Activated CD4-positive, alpha-beta T cell treated with anti-CD3 and anti-CD28 coated beads, Interleukin-2, amount 50 U/mL, for 1 hour (primary cell): ENCODE results near the gene MINDY4.

Experiments used
- DNase-seq: peaks from one replicate; pipeline ENCODE4 v3.0.0-alpha.2; 2020

Gene MINDY4

GRCh38 chr7:30884881-30885280, 113.7 kb downstream of the MINDY4 start:
- DNase-seq: no peak

GRCh38 chr7:30886608-30887011, 115.4 kb downstream of the MINDY4 start:
- DNase-seq: no peak

GRCh38 chr7:30887464-30887872, 116.3 kb downstream of the MINDY4 start:
- DNase-seq: no peak

GRCh38 chr7:30888747-30889146, 117.5 kb downstream of the MINDY4 start:
- DNase-seq: no peak

- no peak for DNase-seq
Observed at GRCh38 chr7:30890226-30890625, 119.0 kb downstream of the MINDY4 start.

- no peak for DNase-seq
Observed at GRCh38 chr7:30893357-30893756, 122.1 kb downstream of the MINDY4 start.

GRCh38 chr7:30894009-30894408, 122.8 kb downstream of the MINDY4 start:
- no peak for DNase-seq

- no peak for DNase-seq
Observed at GRCh38 chr7:30894866-30895605, 123.8 kb downstream of the MINDY4 start.

- no peak for DNase-seq
Observed at GRCh38 chr7:30896036-30896435, 124.8 kb downstream of the MINDY4 start.

GRCh38 chr7:30896783-30897637, 125.8 kb downstream of the MINDY4 start:
- DNase-seq: no peak

GRCh38 chr7:30897770-30898169, 126.6 kb downstream of the MINDY4 start:
- no peak for DNase-seq

GRCh38 chr7:30898411-30898810, 127.2 kb downstream of the MINDY4 start:
- no peak for DNase-seq

GRCh38 chr7:30899066-30899465, 127.8 kb downstream of the MINDY4 start:
- no peak for DNase-seq

GRCh38 chr7:30899630-30900029, 128.4 kb downstream of the MINDY4 start:
- DNase-seq: no peak

GRCh38 chr7:30900053-30900452, 128.8 kb downstream of the MINDY4 start:
- no peak for DNase-seq

GRCh38 chr7:30900803-30901362, 129.7 kb downstream of the MINDY4 start:
- DNase-seq: no peak

GRCh38 chr7:30901856-30902255, 130.6 kb downstream of the MINDY4 start:
- no peak for DNase-seq

- DNase-seq: no peak
Observed at GRCh38 chr7:30902466-30902865, 131.2 kb downstream of the MINDY4 start.

GRCh38 chr7:30903146-30903545, 131.9 kb downstream of the MINDY4 start:
- DNase-seq: no peak

- DNase-seq: no peak
Observed at GRCh38 chr7:30904561-30904960, 133.3 kb downstream of the MINDY4 start.

- DNase-seq: no peak
Observed at GRCh38 chr7:30905078-30906012, 134.1 kb downstream of the MINDY4 start.

GRCh38 chr7:30906014-30906413, 134.8 kb downstream of the MINDY4 start:
- no peak for DNase-seq
